Osteoblast (primary cell): ENCODE results near the gene FHIT. TPM values are rescaled to one million over a fixed set of nuclear protein-coding genes. Genes with fewer than 3 reads are reported as not detected.

Source experiments
- DNase-seq: peaks from one replicate; pipeline ENCODE4 v3.0.0; 2011; ENCODE audit warnings: low spot score, mixed read lengths; ENCODE audit not compliant: insufficient read length; ENCODE audit errors: missing footprints
- H2AFZ ChIP-seq: 2 replicates; pipeline ENCODE4 v1.6.0; 2011; ENCODE audit warnings: mild to moderate bottlenecking, low read length
- H3K27ac ChIP-seq: 2 replicates; pipeline ENCODE4 v1.5.1; 2011; ENCODE audit warnings: mild to moderate bottlenecking, low read depth, low read length, moderate library complexity
- H3K27me3 ChIP-seq: 2 replicates; pipeline ENCODE4 v1.6.0; 2012; ENCODE audit warnings: mild to moderate bottlenecking, control low read depth, inconsistent platforms, low read length, moderate library complexity; ENCODE audit not compliant: insufficient read depth
- H3K36me3 ChIP-seq: 2 replicates; pipeline ENCODE4 v1.5.1; 2011; ENCODE audit warnings: mild to moderate bottlenecking, low read length, control low read depth, moderate library complexity; ENCODE audit not compliant: insufficient read depth
- H3K4me1 ChIP-seq: 2 replicates; pipeline ENCODE4 v1.5.1; 2011; ENCODE audit warnings: mild to moderate bottlenecking, low read length, control low read depth, moderate library complexity; ENCODE audit not compliant: insufficient read depth
- H3K4me2 ChIP-seq: 2 replicates; pipeline ENCODE4 v1.6.0; 2011; ENCODE audit warnings: mild to moderate bottlenecking, low read length; ENCODE audit not compliant: insufficient read depth
- H3K4me3 ChIP-seq: fragments of 200-600 bp; sonication (generic); 3 replicates; pipeline ENCODE4 v1.5.1; 2012; ENCODE audit warnings: mild to moderate bottlenecking, low read length, inconsistent platforms; ENCODE audit not compliant: insufficient read depth
- H3K79me2 ChIP-seq: 2 replicates; pipeline ENCODE4 v1.6.0; 2012; ENCODE audit warnings: mild to moderate bottlenecking, low read length, control low read depth, inconsistent platforms; ENCODE audit not compliant: insufficient read depth
- H3K9me3 ChIP-seq: 2 replicates; pipeline ENCODE4 v1.5.1; 2011; ENCODE audit warnings: low read depth, low read length, control low read depth
- H4K20me1 ChIP-seq: 2 replicates; pipeline ENCODE4 v1.6.0; 2012; ENCODE audit warnings: mild to moderate bottlenecking, low read length, control low read depth; ENCODE audit not compliant: insufficient read depth
- CTCF ChIP-seq: IDR thresholded peaks from 2 replicates; pipeline ENCODE4 v1.5.1; 2011; ENCODE audit warnings: mild to moderate bottlenecking, low read depth, low read length, moderate library complexity; ENCODE audit errors: extremely low read depth
- total RNA-seq: library from RNA; depleted of rRNA; stranded (reverse); fragments of >200 nt; gene quantifications from 2 replicates; pipeline ENCODE4 v1.2.3, GENCODE V29; 2012

The FHIT gene
- total RNA-seq, 1 donor, result 3.3 TPM

- H3K4me2 ChIP-seq, result no peak overlapping the region
- DNase-seq, result no peak
- H3K9me3 ChIP-seq, result no peaks in the 10 kb centered on the region
- H3K79me2 ChIP-seq, result no peaks in the 10 kb centered on the region
- H2AFZ ChIP-seq, result no peak overlapping the region
- TF ChIP-seq CTCF, result no peak
- no peaks in the 10 kb centered on the region for H4K20me1 ChIP-seq
- no peak overlapping the region for H3K27ac ChIP-seq
- no peaks in the 10 kb centered on the region for H3K4me1 ChIP-seq
- no peak overlapping the region for H3K4me3 ChIP-seq
- no peaks in the 10 kb centered on the region for H3K36me3 ChIP-seq
- no peaks in the 10 kb centered on the region for H3K27me3 ChIP-seq
Measured at GRCh38 chr3:59884409-59884808, 1366.8 kb downstream of the FHIT start.

- DNase-seq, result no peak
- H3K4me3 ChIP-seq, result no peak overlapping the region
- H3K27me3 ChIP-seq, result no peaks in the 10 kb centered on the region
- no peaks in the 10 kb centered on the region for H3K9me3 ChIP-seq
- no peak for TF ChIP-seq CTCF
- H2AFZ ChIP-seq, result no peak overlapping the region
- H3K4me1 ChIP-seq, result no peaks in the 10 kb centered on the region
- H3K36me3 ChIP-seq, result no peaks in the 10 kb centered on the region
- no peaks in the 10 kb centered on the region for H3K79me2 ChIP-seq
- no peak overlapping the region for H3K27ac ChIP-seq
- H4K20me1 ChIP-seq, result no peaks in the 10 kb centered on the region
- H3K4me2 ChIP-seq, result no peak overlapping the region
Measured at GRCh38 chr3:59882746-59883145, 1368.5 kb downstream of the FHIT start.

GRCh38 chr3:59880717-59881116, 1370.5 kb downstream of the FHIT start:
- no peak for TF ChIP-seq CTCF
- Histone ChIP-seq H4K20me1 (no peaks in the 10 kb centered on the region), H3K36me3 (no peaks in the 10 kb centered on the region), H3K79me2 (no peaks in the 10 kb centered on the region), H3K9me3 (no peaks in the 10 kb centered on the region), H2AFZ (no peak overlapping the region), H3K4me3 (no peak overlapping the region), H3K4me1 (no peaks in the 10 kb centered on the region), H3K4me2 (no peak overlapping the region), H3K27ac (no peak overlapping the region), H3K27me3 (no peaks in the 10 kb centered on the region)
- DNase-seq, result no peak

GRCh38 chr3:59879031-59879581, 1372.1 kb downstream of the FHIT start:
- H3K4me2 ChIP-seq, result no peak overlapping the region
- H3K27ac ChIP-seq, result no peak overlapping the region
- TF ChIP-seq CTCF, result no peak
- H3K79me2 ChIP-seq, result no peaks in the 10 kb centered on the region
- H3K4me3 ChIP-seq, result no peak overlapping the region
- H3K27me3 ChIP-seq, result no peaks in the 10 kb centered on the region
- H2AFZ ChIP-seq, result no peak overlapping the region
- no peaks in the 10 kb centered on the region for H3K9me3 ChIP-seq
- H3K36me3 ChIP-seq, result no peaks in the 10 kb centered on the region
- no peaks in the 10 kb centered on the region for H4K20me1 ChIP-seq
- DNase-seq, result no peak
- no peaks in the 10 kb centered on the region for H3K4me1 ChIP-seq
